Activated CD8-positive, alpha-beta memory T cell treated with anti-CD3 and anti-CD28 coated beads, Interleukin-2, amount 50 U/mL, for 4 hours (primary cell): Measurements from ENCODE around the gene KIFAP3.
"Not testable (repeated sequence)": the region's sequence is repeated elsewhere in the genome, so short reads cannot be mapped to it uniquely, and the experiment has no call there.

Source experiments
- DNase-seq: peaks from one replicate; pipeline ENCODE4 v3.0.0-alpha.2; 2020

The KIFAP3 gene

DNA sequence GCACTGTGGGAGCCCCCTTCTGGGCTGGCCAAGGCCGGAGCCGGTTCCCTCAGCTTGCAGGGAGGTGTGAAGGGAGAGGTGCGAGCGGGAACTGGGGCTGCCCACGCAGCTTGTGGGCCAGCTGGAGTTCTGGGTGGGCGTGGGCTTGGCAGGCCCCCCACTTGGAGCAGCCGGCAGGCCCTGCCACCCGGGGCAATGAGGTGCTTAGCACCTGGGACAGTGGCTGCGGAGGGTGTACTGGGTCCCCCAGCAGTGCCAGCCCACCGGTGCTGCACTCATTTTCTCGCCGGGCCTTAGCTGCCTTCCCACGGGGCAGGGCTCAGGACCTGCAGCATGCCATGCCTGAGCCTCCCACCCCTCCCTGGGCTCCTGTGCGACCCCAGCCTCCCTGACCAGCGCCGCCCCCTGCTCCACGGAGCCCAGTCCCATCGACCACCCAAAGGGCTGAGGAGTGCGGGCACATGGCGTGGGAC lies 192.4 kb downstream of the KIFAP3 start:
- no peak for DNase-seq

DNA sequence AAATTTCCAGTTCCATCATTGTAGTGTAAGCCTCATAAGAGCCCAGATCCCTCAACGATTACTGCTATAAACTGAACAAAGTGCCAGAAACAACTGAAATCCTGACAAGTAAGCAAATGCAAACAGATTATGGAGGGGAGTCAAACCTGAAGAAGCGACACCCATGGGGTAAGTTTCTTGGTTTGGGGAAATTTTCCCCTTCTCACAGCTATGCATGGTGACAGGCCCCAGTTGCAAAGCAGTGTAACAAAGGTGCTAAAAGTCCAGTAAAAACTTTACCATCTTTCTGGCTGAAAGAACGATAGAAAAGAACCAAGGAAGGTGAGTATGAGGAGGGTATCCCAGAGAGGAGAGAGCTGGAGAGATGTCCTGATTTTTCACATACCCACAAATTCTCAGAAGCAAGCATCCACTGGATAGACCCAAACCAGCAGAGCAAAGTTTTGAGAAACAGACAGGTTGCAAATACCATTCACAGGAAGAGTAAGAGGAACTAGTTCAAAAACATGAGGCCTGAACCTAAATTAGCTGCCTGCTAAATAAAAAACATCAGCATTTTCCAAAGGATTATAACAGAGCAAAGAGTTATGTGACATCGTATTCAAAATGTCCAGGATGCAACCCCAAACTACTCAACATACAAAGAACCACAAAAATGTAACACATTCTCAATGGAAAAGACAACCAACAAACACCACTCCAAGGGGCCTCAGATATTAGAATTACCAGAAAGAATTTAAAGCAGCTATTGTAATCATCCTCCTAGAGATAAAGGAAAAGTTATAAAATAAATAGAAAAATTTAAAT lies 195.3 kb downstream of the KIFAP3 start:
- DNase-seq = no peak

GRCh38 chr1:169878498-169878897 lies 196.0 kb downstream of the KIFAP3 start:
- no peak for DNase-seq

GRCh38 chr1:169877800-169878491 lies 196.5 kb downstream of the KIFAP3 start:
- DNase-seq = no peak

- no peak for DNase-seq
These were observed 200.3 kb downstream of the KIFAP3 start for GRCh38 chr1:169874229-169874628.

DNA sequence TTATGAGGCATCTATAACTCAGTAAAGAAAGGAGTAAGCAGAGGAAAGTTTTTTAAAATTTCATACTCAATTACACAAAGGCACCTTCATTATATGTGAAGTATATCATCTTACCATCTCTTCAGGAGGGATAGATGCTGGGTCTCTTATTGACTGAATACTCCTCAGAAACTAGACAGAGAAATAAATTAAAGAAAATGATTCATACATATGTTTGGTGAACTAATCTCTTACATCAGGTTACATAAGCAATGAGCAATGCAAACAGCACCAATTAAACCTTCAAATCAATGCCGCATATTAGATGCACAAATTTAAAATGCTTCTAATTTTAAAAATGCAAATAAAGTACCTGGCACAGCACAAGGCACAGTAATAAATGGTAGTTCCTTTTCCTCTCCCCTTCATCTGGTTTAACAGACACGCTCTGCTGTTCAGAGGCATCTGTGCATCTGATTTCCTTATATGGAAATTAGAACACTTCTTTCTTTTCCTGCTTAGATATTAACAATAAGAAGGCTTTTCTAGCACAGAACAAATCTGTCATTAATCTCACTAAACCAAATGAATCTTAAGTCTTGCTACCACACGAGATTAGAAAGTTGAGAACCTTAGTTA lies 200.8 kb downstream of the KIFAP3 start:
- no peak for DNase-seq

DNA sequence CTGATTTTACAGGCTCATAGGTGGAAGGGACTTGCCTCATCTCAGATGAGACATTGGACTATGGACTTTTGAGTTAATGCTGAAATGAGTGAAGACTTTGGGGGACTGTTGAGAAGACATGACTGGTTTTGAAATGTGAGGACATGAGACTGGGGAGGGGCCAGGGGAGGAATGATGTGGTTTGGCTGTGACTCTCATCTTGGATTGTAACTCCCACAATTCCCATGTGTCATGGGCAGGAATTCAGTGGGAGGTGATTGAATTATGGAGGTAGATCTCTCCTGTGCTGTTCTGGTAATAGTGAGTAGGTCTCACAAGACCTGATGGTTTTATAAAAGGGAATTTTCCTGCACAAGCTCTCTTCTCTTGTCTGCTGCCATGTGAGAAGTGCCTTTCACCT lies 201.6 kb downstream of the KIFAP3 start:
- DNase-seq = no peak

GRCh38 chr1:169871988-169872387 lies 202.5 kb downstream of the KIFAP3 start:
- DNase-seq = not testable (repeated sequence)
